HG03354 (cell line): ENCODE results near the gene ZNF736.
"Not testable (repeated sequence)": the region's sequence is repeated elsewhere in the genome, so short reads cannot be mapped to it uniquely, and the experiment has no call there.

ENCODE experiments used
- ATAC-seq: cut with Tn5 transposase; IDR thresholded peaks from one replicate; pipeline ENCODE4 v1.9.1; 2021; ENCODE audit warnings: mild to moderate bottlenecking; ENCODE audit not compliant: unreplicated experiment, poor library complexity, severe bottlenecking

ZNF736 gene

GRCh38 chr7:64313740-64314491 is at the start of gene ZNF736:
Gene ZNF736 (plus strand): TSS chr7:64313961. CDS start chr7:64314151, 190 bp downstream.
- peak; percentile 100 for ATAC-seq

- ATAC-seq = no peak
These were observed 47.3 kb upstream of the ZNF736 start for GRCh38 chr7:64266341-64266919.

- no peak for ATAC-seq
These were observed 36.1 kb upstream of the ZNF736 start for GRCh38 chr7:64277630-64278029.

GRCh38 chr7:64294701-64295420 is 18.9 kb upstream of the ZNF736 start:
- no peak for ATAC-seq

GRCh38 chr7:64297418-64297817 is 16.3 kb upstream of the ZNF736 start:
- ATAC-seq = not testable (repeated sequence)

GRCh38 chr7:64300641-64301405 is 12.9 kb upstream of the ZNF736 start:
- ATAC-seq = no peak

GRCh38 chr7:64307254-64308015 is 6.3 kb upstream of the ZNF736 start:
- peak; percentile 99 for ATAC-seq

- no peak for ATAC-seq
These were observed 5.8 kb upstream of the ZNF736 start for GRCh38 chr7:64308016-64308270.

- ATAC-seq = no peak
These were observed 3.3 kb upstream of the ZNF736 start for GRCh38 chr7:64310426-64310825.

GRCh38 chr7:64312826-64313225 is 935 bp upstream of the ZNF736 start:
- no peak for ATAC-seq

GRCh38 chr7:64314566-64314965 is 805 bp downstream of the ZNF736 start:
- ATAC-seq = no peak

- not testable (repeated sequence) for ATAC-seq
These were observed 2.4 kb downstream of the ZNF736 start for GRCh38 chr7:64316031-64316742.

- peak; percentile 59 for ATAC-seq
These were observed 7.1 kb downstream of the ZNF736 start for GRCh38 chr7:64320547-64321513.

GRCh38 chr7:64324166-64324565 is 10.4 kb downstream of the ZNF736 start:
- not testable (repeated sequence) for ATAC-seq

- not testable (repeated sequence) for ATAC-seq
These were observed 35.0 kb downstream of the ZNF736 start for GRCh38 chr7:64348713-64349210.

- ATAC-seq = no peak
These were observed 45.8 kb downstream of the ZNF736 start for GRCh38 chr7:64359543-64359942.

- no peak for ATAC-seq
These were observed 57.4 kb downstream of the ZNF736 start for GRCh38 chr7:64371116-64371515.

GRCh38 chr7:64373017-64373416 is 59.3 kb downstream of the ZNF736 start:
- ATAC-seq = no peak
